Measurements from ENCODE around the gene PKNOX2. TPM values are rescaled to one million over a fixed set of nuclear protein-coding genes. Genes with fewer than 3 reads are reported as not detected.

The PKNOX2 gene
- total RNA-seq, 4 donors from 2014 or later, result 0.27 to 4.8 (median 0.75) TPM; not detected in 1

- no peak for TF ChIP-seq POLR2AphosphoS5 (IDR thresholded peaks at IDR 0.05)
- no peak for TF ChIP-seq EP300 (IDR thresholded peaks at IDR 0.05; ENCODE audit: low read depth)
- no peak for TF ChIP-seq CTCF (IDR thresholded peaks at IDR 0.05)
- TF ChIP-seq POLR2A (IDR thresholded peaks at IDR 0.05), result no peak
- no peak overlapping the region for H3K27ac ChIP-seq
- H3K4me3 ChIP-seq, result no peak overlapping the region
- no peaks in the 10 kb centered on the region for H3K36me3 ChIP-seq
- intact Hi-C loops (cut with DNase I; ENCODE audit: low total_unique reads) (no loop called here), in situ Hi-C loops (cut with MboI; ENCODE audit: low pct_ligation_motif_present in 1 of 4, low pct_unique_long_range_greater_than_20kb in 1 of 4, low sequenced_read_pairs in 3 of 4) (no loop called here)
- 72% methylated on average over 4 of the region's 5 CpGs; no CpG with 5 or more reads in 1 of the 2 donors for WGBS, 2 donors (ENCODE audit: low coverage in 1 of 2)
- no peak for DNase-seq
- no peaks in the 10 kb centered on the region for H3K27me3 ChIP-seq
- no peaks in the 10 kb centered on the region for H3K4me1 ChIP-seq
- H3K9me3 ChIP-seq, result no peaks in the 10 kb centered on the region
Measured at GRCh38 chr11:125463590-125464269, 299.2 kb downstream of the PKNOX2 start.

DNA sequence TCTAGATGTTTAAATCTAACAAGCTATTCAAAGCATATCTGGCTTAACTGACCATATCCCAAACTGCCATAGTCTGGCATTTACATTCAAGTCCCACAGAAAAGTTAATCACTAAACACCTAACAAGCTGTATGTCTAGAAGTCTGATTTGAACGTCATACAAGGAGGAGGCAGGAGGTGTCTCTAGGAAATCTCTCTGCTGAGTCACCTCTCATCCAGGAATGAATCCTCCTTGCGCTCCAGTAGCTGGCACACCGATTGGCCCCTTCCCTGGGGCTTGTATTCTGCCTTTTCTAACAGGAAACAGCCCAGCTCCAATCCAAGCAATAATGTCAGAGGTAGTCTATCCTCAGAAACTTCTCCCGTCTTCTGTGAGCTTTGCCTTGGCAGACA lies 299.7 kb downstream of the PKNOX2 start:
- Histone ChIP-seq H3K4me1 (no peaks in the 10 kb centered on the region), H3K4me3 (no peak overlapping the region), H3K36me3 (no peaks in the 10 kb centered on the region), H3K9me3 (no peaks in the 10 kb centered on the region), H3K27ac (no peak overlapping the region), H3K27me3 (no peaks in the 10 kb centered on the region)
- no peak for DNase-seq
- intact Hi-C loops (cut with DNase I; ENCODE audit: low total_unique reads) (no loop called here), in situ Hi-C loops (cut with MboI; ENCODE audit: low pct_ligation_motif_present in 1 of 4, low pct_unique_long_range_greater_than_20kb in 1 of 4, low sequenced_read_pairs in 3 of 4) (no loop called here)
- TF ChIP-seq EP300 (IDR thresholded peaks at IDR 0.05; ENCODE audit: low read depth) (no peak), POLR2A (IDR thresholded peaks at IDR 0.05) (no peak), POLR2AphosphoS5 (IDR thresholded peaks at IDR 0.05) (no peak), CTCF (IDR thresholded peaks at IDR 0.05) (no peak)
- WGBS, 2 donors (ENCODE audit: low coverage in 1 of 2), result 60 to 70% methylated on average over 3 to 4 of the region's 4 CpGs

DNA sequence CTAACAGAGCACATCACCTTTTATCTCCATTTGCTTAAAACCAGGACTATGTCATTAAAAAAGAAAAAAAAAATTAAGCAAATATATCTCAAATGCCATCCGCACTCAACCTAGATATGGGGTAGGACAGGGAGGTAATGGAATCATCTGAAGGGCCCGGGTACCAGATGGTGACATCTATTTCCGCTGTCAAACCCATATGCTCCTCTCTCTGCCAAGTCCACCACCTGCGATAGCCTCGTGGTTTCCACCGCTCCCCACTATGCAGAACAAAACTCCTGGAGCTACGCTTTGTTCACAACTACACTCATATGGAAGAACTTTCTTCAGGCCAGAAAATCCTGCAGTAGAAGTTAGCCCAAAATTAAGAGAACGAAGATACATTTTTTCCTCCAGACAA lies 300.1 kb downstream of the PKNOX2 start:
- intact Hi-C loops (cut with DNase I; ENCODE audit: low total_unique reads), result no loop called here

DNA sequence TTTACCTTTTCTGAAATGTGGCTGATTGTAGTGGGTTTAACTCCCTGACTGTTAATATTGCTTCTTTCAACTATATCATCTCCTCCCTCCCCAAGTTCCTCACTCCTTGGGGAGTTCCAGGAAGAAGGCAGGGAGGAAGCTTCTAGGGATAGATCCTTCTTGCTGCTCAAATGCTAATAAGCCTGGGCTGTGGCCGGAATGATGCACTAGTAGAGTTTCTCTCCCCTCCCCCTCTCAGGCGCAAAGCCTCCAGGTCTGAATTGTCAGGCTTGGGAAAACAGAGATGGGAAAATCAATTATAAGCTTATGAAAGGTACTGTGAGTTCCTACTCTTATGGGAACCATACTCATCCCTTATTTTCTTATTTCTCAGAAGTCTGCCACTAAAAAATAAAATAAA lies 300.7 kb downstream of the PKNOX2 start:
- H3K4me3 ChIP-seq, result no peak overlapping the region
- 83 to 84% methylated on average over 2 of the region's 2 CpGs for WGBS, 2 donors (ENCODE audit: low coverage in 1 of 2)
- H3K27ac ChIP-seq, result no peak overlapping the region
- no peaks in the 10 kb centered on the region for H3K27me3 ChIP-seq
- H3K36me3 ChIP-seq, result no peaks in the 10 kb centered on the region
- no peaks in the 10 kb centered on the region for H3K9me3 ChIP-seq
- no peaks in the 10 kb centered on the region for H3K4me1 ChIP-seq
- no peak for TF ChIP-seq POLR2A (IDR thresholded peaks at IDR 0.05)
- no peak for TF ChIP-seq POLR2AphosphoS5 (IDR thresholded peaks at IDR 0.05)
- no peak for TF ChIP-seq EP300 (IDR thresholded peaks at IDR 0.05; ENCODE audit: low read depth)
- TF ChIP-seq CTCF (IDR thresholded peaks at IDR 0.05), result no peak
- no peak for DNase-seq
- in situ Hi-C loops (cut with MboI; ENCODE audit: low pct_ligation_motif_present in 1 of 4, low pct_unique_long_range_greater_than_20kb in 1 of 4, low sequenced_read_pairs in 3 of 4) (no loop called here), intact Hi-C loops (cut with DNase I; ENCODE audit: low total_unique reads) (no loop called here)

More for the DNA sequence above, 300.1 kb downstream of the PKNOX2 start:
- no peak overlapping the region for H3K27ac ChIP-seq
- H3K36me3 ChIP-seq, result no peaks in the 10 kb centered on the region
- no peaks in the 10 kb centered on the region for H3K4me1 ChIP-seq
- in situ Hi-C loops (cut with MboI; ENCODE audit: low pct_ligation_motif_present in 1 of 4, low pct_unique_long_range_greater_than_20kb in 1 of 4, low sequenced_read_pairs in 3 of 4), result no loop called here
- H3K4me3 ChIP-seq, result no peak overlapping the region
- H3K9me3 ChIP-seq, result no peaks in the 10 kb centered on the region
- no peaks in the 10 kb centered on the region for H3K27me3 ChIP-seq
- WGBS, 2 donors (ENCODE audit: low coverage in 1 of 2), result 84 to 95% methylated on average over 5 to 8 of the region's 8 CpGs
- TF ChIP-seq EP300 (IDR thresholded peaks at IDR 0.05; ENCODE audit: low read depth), result no peak
- no peak for TF ChIP-seq POLR2AphosphoS5 (IDR thresholded peaks at IDR 0.05)
- no peak for TF ChIP-seq CTCF (IDR thresholded peaks at IDR 0.05)
- no peak for TF ChIP-seq POLR2A (IDR thresholded peaks at IDR 0.05)
- no peak for DNase-seq

Data from transverse colon (tissue), 4 donors.